Activated T-cell treated with anti-CD3 and anti-CD28 coated beads, Interleukin-2, amount 50 U/mL, for 72 hours (primary cell): ENCODE data around the gene ABRAXAS1. TPM values are rescaled to one million over a fixed set of nuclear protein-coding genes. Genes with fewer than 3 reads are reported as not detected.

Experiments used
- ATAC-seq, 2 donors: fragments of 150-1000 bp; cut with Tn5 transposase; replicated peaks in 1 of 2; 2 replicates each; pipeline ENCODE4 v1.10.0; 2021; ENCODE audit warnings: moderate library complexity in 2 of 2, mild to moderate bottlenecking in 1 of 2
- DNase-seq, 2 donors: peaks; one replicate each; pipeline ENCODE4 v3.0.0; 2021 to 2022; ENCODE audit warnings: mixed read lengths in 1 of 2
- H3K27ac Mint-ChIP-seq: one replicate; pipeline ENCODE4 v1.8.0; 2022; ENCODE audit warnings: mild to moderate bottlenecking, moderate library complexity, mixed read lengths
- H3K27me3 Mint-ChIP-seq: one replicate; pipeline ENCODE4 v1.8.0; 2022; ENCODE audit warnings: low read depth, mixed read lengths
- H3K36me3 Mint-ChIP-seq, 2 donors: one replicate each; pipeline ENCODE4 v1.8.0; 2022; ENCODE audit warnings: mixed read lengths in 2 of 2, mild to moderate bottlenecking in 1 of 2; ENCODE audit not compliant: insufficient read depth in 2 of 2
- H3K4me1 Mint-ChIP-seq: one replicate; pipeline ENCODE4 v1.8.0; 2022; ENCODE audit warnings: low read depth, mixed read lengths
- H3K4me3 Mint-ChIP-seq, 2 donors: one replicate each; pipeline ENCODE4 v1.8.0; 2022; ENCODE audit warnings: mild to moderate bottlenecking in 2 of 2, mixed read lengths in 2 of 2, moderate library complexity in 2 of 2
- H3K9me3 Mint-ChIP-seq, 2 donors: one replicate each; pipeline ENCODE4 v1.8.0; 2022; ENCODE audit warnings: mixed read lengths in 2 of 2
- total RNA-seq, 2 donors: library from RNA; stranded (reverse); gene quantifications; one replicate each; pipeline ENCODE4 v1.2.3, GENCODE V29; 2022

The ABRAXAS1 gene
- total RNA-seq, 2 donors from 2014 or later: 16.7 to 21.7 TPM

DNA sequence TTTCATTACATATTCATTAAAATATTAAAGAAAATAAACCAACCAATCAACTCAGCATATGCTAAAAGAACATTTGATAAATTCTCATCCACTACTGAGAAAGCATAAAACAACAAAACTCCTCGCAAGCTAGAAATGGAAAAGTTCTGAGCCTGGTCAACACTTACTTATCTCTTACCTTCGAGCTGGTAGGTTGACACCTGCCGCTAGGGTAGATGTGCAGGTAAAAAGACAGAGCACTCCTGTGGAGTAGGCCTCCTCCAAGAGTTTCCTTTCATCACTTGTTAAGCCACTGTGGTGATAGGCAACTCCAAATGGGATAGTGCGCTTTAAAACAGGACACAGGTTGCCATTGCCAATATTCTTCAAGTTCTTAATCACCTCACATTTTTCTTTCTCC is 48.2 kb downstream of the ABRAXAS1 start:
- DNase-seq (no peak), ATAC-seq (no peak)
- no peak overlapping the region for H3K4me3 Mint-ChIP-seq
- no peaks in the 10 kb centered on the region for H3K4me1 Mint-ChIP-seq
- H3K9me3 Mint-ChIP-seq: no peaks in the 10 kb centered on the region
- peaks cover 0 to 7% of the 10 kb centered on the region in 2 donors for H3K36me3 Mint-ChIP-seq
- H3K27me3 Mint-ChIP-seq: no peaks in the 10 kb centered on the region
- no peak overlapping the region for H3K27ac Mint-ChIP-seq

DNA sequence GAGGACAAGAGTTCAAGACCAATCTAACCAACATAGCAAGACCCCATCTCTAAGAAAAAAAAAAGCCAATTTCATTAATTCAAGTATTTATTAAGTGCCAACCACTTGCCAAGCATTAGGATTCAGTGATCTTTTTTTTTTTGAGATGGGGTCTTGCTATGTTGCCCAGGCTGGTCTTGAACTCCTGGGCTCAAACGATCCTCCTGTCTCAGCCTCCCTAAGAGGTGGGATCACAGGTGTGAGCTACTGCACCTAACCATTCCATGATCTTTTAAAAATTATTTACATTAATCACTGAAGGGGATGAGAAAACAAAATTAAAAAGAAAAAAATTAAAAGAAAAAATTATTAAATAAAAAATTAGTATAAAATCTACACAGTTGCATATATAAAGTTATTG is 53.7 kb downstream of the ABRAXAS1 start:
- ATAC-seq (no peak), DNase-seq (no peak)
- Mint-ChIP-seq H3K27ac (no peak overlapping the region), H3K4me3 (no peak overlapping the region), H3K4me1 (no peaks in the 10 kb centered on the region), H3K27me3 (no peaks in the 10 kb centered on the region), H3K9me3 (no peaks in the 10 kb centered on the region), H3K36me3 (peaks cover 0 to 5% of the 10 kb centered on the region in 2 donors)

DNA sequence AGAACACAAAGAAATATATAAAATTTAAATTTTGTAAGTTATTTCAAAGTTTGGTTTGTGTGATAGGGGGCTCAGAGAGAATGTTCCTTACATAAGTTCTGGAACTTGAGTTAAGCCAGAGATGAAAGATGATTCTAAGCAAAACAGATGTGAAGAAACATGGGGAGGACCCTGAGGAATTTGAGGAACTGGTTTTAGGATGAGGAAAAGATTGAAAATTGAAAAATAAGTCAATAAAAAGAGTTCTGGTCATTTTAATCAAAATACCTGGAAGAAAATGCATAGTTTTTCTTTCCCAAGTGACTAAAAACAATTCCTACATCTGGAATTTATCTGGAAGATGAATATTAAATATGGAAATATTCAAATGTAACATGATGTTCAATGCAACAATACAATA is 66.7 kb downstream of the ABRAXAS1 start:
- Mint-ChIP-seq H3K27ac (no peak overlapping the region), H3K4me3 (no peak overlapping the region), H3K4me1 (no peaks in the 10 kb centered on the region), H3K9me3 (no peaks in the 10 kb centered on the region), H3K27me3 (no peaks in the 10 kb centered on the region), H3K36me3 (peaks cover 5 to 21% of the 10 kb centered on the region in 2 donors)
- DNase-seq (no peak), ATAC-seq (no peak)

DNA sequence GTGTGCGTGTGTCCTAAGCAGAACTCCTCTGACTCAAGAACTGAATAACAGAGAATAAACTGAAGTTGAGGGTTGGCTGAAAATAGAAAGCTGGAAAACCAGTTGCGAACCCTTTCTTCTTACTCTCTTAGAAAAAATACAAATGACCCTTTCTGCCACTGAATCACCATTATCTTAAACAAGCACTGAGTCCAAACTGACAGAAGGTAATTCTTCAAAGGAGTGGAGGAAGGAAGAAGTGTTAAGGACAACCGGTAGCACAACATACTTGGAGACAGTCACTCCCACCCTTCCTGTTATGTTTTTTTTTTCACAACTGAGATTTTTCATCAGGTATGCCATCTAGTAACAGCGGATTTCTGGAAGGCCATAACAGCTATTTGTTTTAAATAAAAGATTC is 67.3 kb downstream of the ABRAXAS1 start:
- Mint-ChIP-seq H3K27me3 (no peaks in the 10 kb centered on the region), H3K4me1 (no peaks in the 10 kb centered on the region), H3K9me3 (no peaks in the 10 kb centered on the region), H3K27ac (no peak overlapping the region), H3K4me3 (no peak overlapping the region), H3K36me3 (peaks cover 4 to 21% of the 10 kb centered on the region in 2 donors)
- ATAC-seq (no peak), DNase-seq (no peak)

DNA sequence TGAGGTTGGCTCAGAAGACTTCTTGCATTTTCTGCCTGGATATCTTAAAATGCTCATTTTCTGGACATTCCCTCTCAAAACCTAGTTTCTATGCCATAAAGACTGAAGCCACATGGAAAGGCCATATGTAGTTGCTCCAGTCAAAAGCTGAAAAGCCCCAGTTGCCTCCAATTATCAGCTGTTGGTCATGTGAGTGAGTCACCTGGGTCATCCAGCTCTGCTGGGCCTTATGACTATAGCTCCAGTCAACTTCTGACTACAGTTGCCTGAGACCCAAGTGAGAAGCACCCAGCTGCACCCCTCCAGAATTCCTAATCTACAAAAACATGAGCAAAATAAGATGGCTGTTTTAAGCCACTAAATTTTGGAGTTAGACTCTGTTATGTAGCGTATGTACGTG is 71.2 kb downstream of the ABRAXAS1 start:
- Mint-ChIP-seq H3K27ac (no peak overlapping the region), H3K27me3 (no peaks in the 10 kb centered on the region), H3K9me3 (no peaks in the 10 kb centered on the region), H3K4me3 (no peak overlapping the region), H3K4me1 (no peaks in the 10 kb centered on the region), H3K36me3 (peaks cover 0 to 23% of the 10 kb centered on the region in 2 donors)
- DNase-seq (no peak), ATAC-seq (no peak)

Other genes with a start within 250 kb of the ABRAXAS1 start
- 10 to 100 TPM; 15.9 to 19.4 TPM for gene COQ2, start 200.3 kb downstream of the ABRAXAS1 start, total RNA-seq
- 10 to 100 TPM; 12.8 to 15.3 TPM for gene HPSE, start 150.3 kb downstream of the ABRAXAS1 start, total RNA-seq
- 10 to 100 TPM; 16.1 to 18.2 TPM for gene HELQ, start 29.3 kb downstream of the ABRAXAS1 start, total RNA-seq
- 10 to 100 TPM; 56.2 to 60.9 TPM for gene MRPS18C, start 29.0 kb downstream of the ABRAXAS1 start, total RNA-seq
- 1 to 10 TPM; 1.2 to 5.1 TPM for gene GPAT3, start 51.0 kb upstream of the ABRAXAS1 start, total RNA-seq